ENCODE results near the gene OCSTAMP. TPM values are rescaled to one million over a fixed set of nuclear protein-coding genes. Genes with fewer than 3 reads are reported as not detected.

Gene OCSTAMP
- total and polyA plus RNA-seq, 2 donors (not counting 3 experiments of a cell fraction or from before 2014, with no cell fraction given) = not detected

DNA sequence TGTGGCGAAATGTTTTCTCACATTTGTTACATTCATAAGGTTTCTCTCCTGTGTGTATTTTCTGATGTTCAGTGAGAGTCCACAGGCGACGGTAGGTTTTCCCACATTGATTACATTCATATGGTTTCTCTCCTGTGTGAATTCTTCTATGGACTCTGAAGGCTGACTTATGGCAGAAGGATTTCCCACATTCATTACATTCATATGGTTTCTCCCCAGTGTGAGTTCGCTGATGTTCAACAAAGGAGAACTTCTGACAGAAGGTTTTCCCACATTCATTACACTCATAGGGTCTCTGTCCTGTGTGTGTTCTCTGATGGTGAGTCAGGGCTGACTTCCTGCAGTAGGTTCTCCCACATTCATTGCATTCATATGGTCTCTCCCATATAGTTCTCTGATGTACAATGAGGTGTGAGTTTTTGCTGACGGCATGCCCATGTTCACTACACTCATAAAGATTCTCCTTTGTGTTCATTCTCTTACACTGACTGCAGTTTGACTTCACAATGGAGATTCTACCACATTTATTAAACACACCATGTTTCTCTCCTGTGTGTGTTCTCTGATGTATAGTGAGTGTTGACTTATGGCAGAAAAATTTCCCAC, 49.0 kb downstream of the OCSTAMP start:
- FAIRE-seq (no peak), DNase-seq (ENCODE audit: low read depth, low spot score) (no peak)
- TF ChIP-seq JUN (IDR thresholded peaks at IDR 0.05; ENCODE audit: borderline replicate concordance, insufficient read depth, insufficient read length, low read depth) (no peak), FOS (IDR thresholded peaks at IDR 0.05; ENCODE audit: borderline replicate concordance, insufficient read depth, low read length) (no peak), MYC (IDR thresholded peaks at IDR 0.05; ENCODE audit: low read depth, low read length) (no peak), POLR2A (IDR thresholded peaks at IDR 0.05; ENCODE audit: low read depth, low read length) (no peak), POLR2AphosphoS5 (IDR thresholded peaks at IDR 0.05; ENCODE audit: insufficient read depth, low read depth, low read length) (no peak), EZH2 (IDR thresholded peaks at IDR 0.05; ENCODE audit: borderline replicate concordance, low read depth, low read length, severe bottlenecking) (no peak), GATA2 (IDR thresholded peaks at IDR 0.05; ENCODE audit: insufficient read depth, insufficient read length, low read depth, low read length) (no peak)
- TF ChIP-seq, protein P1, sequence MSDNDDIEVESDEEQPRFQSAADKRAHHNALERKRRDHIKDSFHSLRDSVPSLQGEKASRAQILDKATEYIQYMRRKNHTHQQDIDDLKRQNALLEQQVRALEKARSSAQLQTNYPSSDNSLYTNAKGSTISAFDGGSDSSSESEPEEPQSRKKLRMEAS (IDR thresholded peaks at IDR 0.05; ENCODE audit: insufficient read depth, insufficient read length) = no peak
- TF ChIP-seq, protein P2, sequence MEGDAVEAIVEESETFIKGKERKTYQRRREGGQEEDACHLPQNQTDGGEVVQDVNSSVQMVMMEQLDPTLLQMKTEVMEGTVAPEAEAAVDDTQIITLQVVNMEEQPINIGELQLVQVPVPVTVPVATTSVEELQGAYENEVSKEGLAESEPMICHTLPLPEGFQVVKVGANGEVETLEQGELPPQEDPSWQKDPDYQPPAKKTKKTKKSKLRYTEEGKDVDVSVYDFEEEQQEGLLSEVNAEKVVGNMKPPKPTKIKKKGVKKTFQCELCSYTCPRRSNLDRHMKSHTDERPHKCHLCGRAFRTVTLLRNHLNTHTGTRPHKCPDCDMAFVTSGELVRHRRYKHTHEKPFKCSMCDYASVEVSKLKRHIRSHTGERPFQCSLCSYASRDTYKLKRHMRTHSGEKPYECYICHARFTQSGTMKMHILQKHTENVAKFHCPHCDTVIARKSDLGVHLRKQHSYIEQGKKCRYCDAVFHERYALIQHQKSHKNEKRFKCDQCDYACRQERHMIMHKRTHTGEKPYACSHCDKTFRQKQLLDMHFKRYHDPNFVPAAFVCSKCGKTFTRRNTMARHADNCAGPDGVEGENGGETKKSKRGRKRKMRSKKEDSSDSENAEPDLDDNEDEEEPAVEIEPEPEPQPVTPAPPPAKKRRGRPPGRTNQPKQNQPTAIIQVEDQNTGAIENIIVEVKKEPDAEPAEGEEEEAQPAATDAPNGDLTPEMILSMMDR (IDR thresholded peaks at IDR 0.05; ENCODE audit: extremely low read depth in 1 of 2, insufficient read depth in 1 of 2, low read depth in 1 of 2, low read length in 2 of 2) = no peak
- CTCF ChIA-PET = no interaction called here
- no peak overlapping the region for H3K4me2 ChIP-seq (ENCODE audit: insufficient read depth, low read length)
- no peaks in the 10 kb centered on the region for H3K9me3 ChIP-seq (replicated peaks; ENCODE audit: control insufficient read depth, insufficient read depth, low read length)
- no peaks in the 10 kb centered on the region for H3K9me1 ChIP-seq (replicated peaks; ENCODE audit: control insufficient read depth, extremely low read depth, insufficient read depth, low read length)
- H3K79me2 ChIP-seq (ENCODE audit: control insufficient read depth, insufficient read depth, low read length) = no peaks in the 10 kb centered on the region
- intact Hi-C loops (cut with micrococcal nuclease) = no loop called here
- H3K27me3 ChIP-seq (ENCODE audit: control insufficient read depth in 2 of 2, insufficient read depth in 2 of 2, low read length in 2 of 2) = no peaks in the 10 kb centered on the region
- no peak overlapping the region for H3K9ac ChIP-seq (replicated peaks; ENCODE audit: extremely low read depth, insufficient read depth, low read length)
- no TSS peak for BruUV-seq (replicated peaks)
- dilution Hi-C loops (cut with MboI; ENCODE audit: extremely low pct_ligation_motif_present, low sequenced_read_pairs) = no loop called here
- POLR2A ChIA-PET = no interaction called here
- no peak overlapping the region for H3K27ac ChIP-seq (ENCODE audit: insufficient read depth, low read depth, low read length)
- H3K36me3 ChIP-seq (ENCODE audit: control insufficient read depth in 2 of 2, extremely low read depth in 1 of 2, insufficient read depth in 2 of 2, low read length in 2 of 2) = no peaks in the 10 kb centered on the region
- H3K4me3 ChIP-seq (replicated peaks in 1 of 3; ENCODE audit: insufficient read depth in 1 of 3, low read depth in 1 of 3, low read length in 3 of 3) = no peak overlapping the region
- H3K4me1 ChIP-seq (ENCODE audit: control insufficient read depth, extremely low read depth, insufficient read depth, low read length) = no peaks in the 10 kb centered on the region
- no peaks in the 10 kb centered on the region for H4K20me1 ChIP-seq (replicated peaks; ENCODE audit: control insufficient read depth, extremely low read depth, insufficient read depth, low read length)
- H2AFZ ChIP-seq (ENCODE audit: low read depth, low read length) = no peak overlapping the region

All from endothelial cell of umbilical vein (primary cell).